Endothelial cell of umbilical vein (primary cell): ENCODE data around the gene ANGPT4.

ENCODE experiments used
- CTCF ChIP-seq, 2 donors: IDR thresholded peaks; 1 replicate in 1 of 2; 2 replicates in 1 of 2; pipeline ENCODE4 v1.5.1; 2011; ENCODE audit warnings: low read length in 2 of 2, mild to moderate bottlenecking in 2 of 2, moderate library complexity in 2 of 2, control low read depth in 1 of 2, inconsistent platforms in 1 of 2, low read depth in 1 of 2; ENCODE audit not compliant: insufficient read depth in 1 of 2; ENCODE audit errors: extremely low read depth in 1 of 2
- EZH2 ChIP-seq: IDR thresholded peaks from 2 replicates; pipeline ENCODE4 v1.6.1; 2012; ENCODE audit warnings: borderline replicate concordance, low read depth, mild to moderate bottlenecking, moderate library complexity, low read length, inconsistent platforms; ENCODE audit not compliant: severe bottlenecking
- JUN ChIP-seq: IDR thresholded peaks from 2 replicates; pipeline ENCODE4 v1.6.1; 2011; ENCODE audit warnings: borderline replicate concordance, low read depth; ENCODE audit not compliant: insufficient read length, insufficient read depth
- POLR2A ChIP-seq: IDR thresholded peaks from 2 replicates; pipeline ENCODE4 v1.6.1; 2012; ENCODE audit warnings: low read depth, mild to moderate bottlenecking, control low read depth, low read length

- TF ChIP-seq CTCF (IDR thresholded peaks at IDR 0.05; ENCODE audit: extremely low read depth in 1 of 2, insufficient read depth in 1 of 2, low read depth in 1 of 2, low read length in 2 of 2), result no peak
- TF ChIP-seq POLR2A, result no peak
- no peak for TF ChIP-seq EZH2
- TF ChIP-seq JUN, result no peak
Measured at GRCh38 chr20:925516-925915, 9.4 kb upstream of the ANGPT4 start.
